NCI-H748 treated with DMSO at 0.1 percent for 48 hours (cell line): Measurements from ENCODE around the gene FCGR3B.
"Not testable (repeated sequence)": the region's sequence is repeated elsewhere in the genome, so short reads cannot be mapped to it uniquely, and the experiment has no call there.

ENCODE experiments used
- DNase-seq: peaks from one replicate; lab custom pipeline; 2025; lab: John Stamatoyannopoulos, UW

The FCGR3B gene

DNA sequence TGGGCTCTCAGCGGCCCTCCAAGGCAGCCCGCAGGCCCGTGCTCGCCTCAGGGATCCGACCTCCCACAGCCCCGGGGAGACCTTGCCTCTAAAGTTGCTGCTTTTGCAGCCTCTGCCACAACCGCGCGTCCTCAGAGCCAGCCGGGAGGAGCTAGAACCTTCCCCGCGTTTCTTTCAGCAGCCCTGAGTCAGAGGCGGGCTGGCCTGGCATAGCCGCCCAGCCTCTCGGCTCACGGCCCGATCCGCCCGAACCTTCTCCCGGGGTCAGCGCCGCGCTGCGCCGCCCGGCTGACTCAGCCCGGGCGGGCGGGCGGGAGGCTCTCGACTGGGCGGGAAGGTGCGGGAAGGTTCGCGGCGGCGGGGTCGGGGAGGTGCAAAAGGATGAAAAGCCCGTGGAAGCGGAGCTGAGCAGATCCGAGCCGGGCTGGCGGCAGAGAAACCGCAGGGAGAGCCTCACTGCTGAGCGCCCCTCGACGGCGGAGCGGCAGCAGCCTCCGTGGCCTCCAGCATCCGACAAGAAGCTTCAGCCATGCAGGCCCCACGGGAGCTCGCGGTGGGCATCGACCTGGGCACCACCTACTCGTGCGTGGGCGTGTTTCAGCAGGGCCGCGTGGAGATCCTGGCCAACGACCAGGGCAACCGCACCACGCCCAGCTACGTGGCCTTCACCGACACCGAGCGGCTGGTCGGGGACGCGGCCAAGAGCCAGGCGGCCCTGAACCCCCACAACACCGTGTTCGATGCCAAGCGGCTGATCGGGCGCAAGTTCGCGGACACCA lies 25.0 kb downstream of the FCGR3B start:
- DNase-seq: not testable (repeated sequence)

DNA sequence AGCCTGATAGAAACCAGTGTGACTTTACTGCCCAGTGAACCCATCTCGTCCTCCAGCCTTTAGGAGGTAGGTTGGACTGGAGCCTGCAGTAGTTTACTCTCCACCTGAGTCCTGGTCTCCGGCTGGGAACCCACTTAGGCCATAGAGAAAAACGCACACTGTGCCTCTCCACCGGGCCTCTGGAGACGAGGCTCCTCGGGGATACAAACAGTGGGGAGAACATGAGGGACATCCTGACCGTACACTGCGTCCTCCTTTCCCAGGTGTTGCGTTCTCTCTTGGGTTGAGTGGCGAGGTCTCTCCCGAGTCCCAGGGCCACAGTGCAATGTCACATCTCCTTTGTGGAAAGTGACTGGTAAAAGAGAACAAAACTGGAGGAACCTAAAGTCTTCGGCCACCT lies 26.0 kb downstream of the FCGR3B start:
- not testable (repeated sequence) for DNase-seq

- not testable (repeated sequence) for DNase-seq
Measured at GRCh38 chr1:161597077-161597476, 33.9 kb downstream of the FCGR3B start.

GRCh38 chr1:161595583-161595982 lies 35.4 kb downstream of the FCGR3B start:
- DNase-seq: not testable (repeated sequence)

DNA sequence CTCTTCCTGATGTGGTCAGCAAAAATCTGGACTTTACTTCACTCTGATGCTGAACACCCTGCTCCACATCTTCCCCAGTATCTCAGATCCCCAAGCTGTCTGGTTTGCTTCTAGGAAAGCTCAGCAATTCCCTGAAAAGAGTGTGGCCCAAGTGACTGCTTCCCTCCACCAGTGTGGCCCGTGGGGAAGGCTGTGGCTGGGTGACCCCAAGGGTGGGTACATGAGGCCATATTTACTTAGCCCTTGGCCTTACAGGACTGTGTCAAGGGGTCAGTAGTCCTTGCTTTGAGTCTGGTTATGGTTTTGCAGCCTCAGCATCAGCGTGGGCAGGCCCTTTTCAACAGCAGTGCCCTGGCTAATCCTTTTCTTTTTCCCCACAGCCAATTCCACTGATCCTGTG lies 35.8 kb downstream of the FCGR3B start:
- not testable (repeated sequence) for DNase-seq

- not testable (repeated sequence) for DNase-seq
Measured at GRCh38 chr1:161594269-161594984, 36.5 kb downstream of the FCGR3B start.

- not testable (repeated sequence) for DNase-seq
Measured at GRCh38 chr1:161593092-161593755, 37.8 kb downstream of the FCGR3B start.

GRCh38 chr1:161592586-161592985 lies 38.4 kb downstream of the FCGR3B start:
- not testable (repeated sequence) for DNase-seq

GRCh38 chr1:161589920-161590319 lies 41.1 kb downstream of the FCGR3B start:
- not testable (repeated sequence) for DNase-seq

DNA sequence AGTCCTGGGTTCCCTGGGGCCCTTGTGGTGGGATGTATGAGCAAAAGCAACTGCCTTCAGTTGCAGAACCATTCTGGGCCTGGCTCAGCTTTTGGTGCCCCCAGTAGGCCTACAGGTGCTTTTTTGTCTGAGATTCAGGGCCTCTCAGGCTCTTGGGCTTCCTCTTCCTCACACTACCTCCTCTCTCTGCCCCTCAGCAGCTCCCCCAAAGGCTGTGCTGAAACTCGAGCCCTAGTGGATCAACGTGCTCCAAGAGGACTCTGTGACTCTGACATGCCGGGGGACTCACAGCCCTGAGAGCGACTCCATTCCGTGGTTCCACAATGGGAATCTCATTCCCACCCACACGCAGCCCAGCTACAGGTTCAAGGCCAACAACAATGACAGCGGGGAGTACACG lies 41.6 kb downstream of the FCGR3B start:
- not testable (repeated sequence) for DNase-seq

GRCh38 chr1:161588596-161588995 lies 42.4 kb downstream of the FCGR3B start:
- not testable (repeated sequence) for DNase-seq

DNA sequence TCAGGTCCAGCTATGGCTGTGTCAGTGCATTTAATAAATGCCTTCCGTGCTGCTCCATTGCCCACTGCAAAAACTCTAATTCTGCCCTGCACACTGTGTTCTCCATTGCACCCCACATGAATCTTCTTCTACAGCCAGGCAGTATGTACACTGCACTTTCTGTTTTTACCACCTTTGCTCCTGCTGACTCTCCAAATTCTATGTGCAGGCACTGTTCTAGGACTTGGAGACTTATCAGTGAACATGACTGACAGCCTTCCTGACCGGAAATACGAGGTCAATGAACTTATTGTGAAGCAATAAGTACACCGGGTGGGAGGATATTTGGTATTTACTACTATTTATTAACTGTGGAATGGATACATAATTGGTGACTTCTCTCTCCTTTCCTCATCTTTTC lies 48.1 kb downstream of the FCGR3B start:
- not testable (repeated sequence) for DNase-seq

DNA sequence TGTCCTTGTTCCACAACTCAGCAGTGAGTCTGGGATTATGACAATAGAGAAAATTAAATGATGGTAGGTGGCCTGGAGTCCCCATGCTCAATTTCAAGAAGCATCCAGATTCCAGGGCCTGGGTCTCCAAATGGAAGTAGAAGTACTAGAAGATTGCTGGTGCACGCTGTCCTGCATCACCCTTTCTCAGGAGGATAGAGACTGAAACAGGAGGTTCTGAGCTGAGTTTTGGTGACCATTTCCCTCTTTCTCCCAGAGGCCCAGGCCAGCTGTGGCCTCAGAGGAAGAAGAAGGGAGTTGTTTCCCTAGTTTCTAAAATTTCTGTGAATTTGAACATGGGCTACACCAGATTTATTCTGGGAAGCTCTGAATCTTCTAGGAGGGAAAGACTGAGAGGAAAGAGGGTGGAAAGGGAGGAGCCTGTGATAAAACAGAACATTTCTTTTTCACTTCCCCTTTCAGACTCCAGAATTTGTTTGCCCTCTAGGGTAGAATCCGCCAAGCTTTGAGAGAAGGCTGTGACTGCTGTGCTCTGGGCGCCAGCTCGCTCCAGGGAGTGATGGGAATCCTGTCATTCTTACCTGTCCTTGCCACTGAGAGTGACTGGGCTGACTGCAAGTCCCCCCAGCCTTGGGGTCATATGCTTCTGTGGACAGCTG lies 50.0 kb downstream of the FCGR3B start:
- not testable (repeated sequence) for DNase-seq

GRCh38 chr1:161579856-161580507 lies 51.0 kb downstream of the FCGR3B start:
- DNase-seq: not testable (repeated sequence)

- not testable (repeated sequence) for DNase-seq
Measured at GRCh38 chr1:161576676-161577075, 54.3 kb downstream of the FCGR3B start.
